GM23338 (cell line): ENCODE results near the gene KAZN. TPM values are rescaled to one million over a fixed set of nuclear protein-coding genes. Genes with fewer than 3 reads are reported as not detected.

ENCODE experiments used
- ATAC-seq: fragments of 200-7000 bp; cut with Tn5 transposase; 3 replicates; pipeline ENCODE4 v1.9.1; 2020
- DNase-seq: peaks from one replicate; pipeline ENCODE4 v3.0.0-alpha.2; 2015; ENCODE audit warnings: low spot score
- H2AFZ ChIP-seq: fragments of 200-600 bp; sonication (generic); 2 replicates; pipeline ENCODE4 v1.8.0; 2016; ENCODE audit warnings: antibody characterized with exemption, mild to moderate bottlenecking, moderate library complexity
- H3F3A ChIP-seq: fragments of 200-600 bp; sonication (generic); replicated peaks from 2 replicates; pipeline ENCODE4 v1.8.0; 2017; ENCODE audit warnings: antibody characterized with exemption, mixed run types, low read depth
- H3K27ac ChIP-seq: fragments of 200-600 bp; sonication (generic); 2 replicates; pipeline ENCODE4 v1.6.1; 2016; ENCODE audit warnings: low read depth
- H3K27me3 ChIP-seq: fragments of 200-600 bp; sonication (generic); 2 replicates; pipeline ENCODE4 v1.8.0; 2016; ENCODE audit warnings: mild to moderate bottlenecking, mixed run types, moderate library complexity; ENCODE audit not compliant: insufficient read depth
- H3K36me3 ChIP-seq: fragments of 200-600 bp; sonication (generic); 2 replicates; pipeline ENCODE4 v1.8.0; 2016; ENCODE audit warnings: mild to moderate bottlenecking; ENCODE audit not compliant: insufficient read depth
- H3K4me1 ChIP-seq: fragments of 200-600 bp; sonication (generic); 2 replicates; pipeline ENCODE4 v1.8.0; 2016; ENCODE audit warnings: mild to moderate bottlenecking, moderate library complexity; ENCODE audit not compliant: insufficient read depth
- H3K4me2 ChIP-seq: fragments of 200-600 bp; sonication (generic); 2 replicates; pipeline ENCODE4 v1.7.1; 2017; ENCODE audit warnings: mixed run types
- H3K4me3 ChIP-seq: fragments of 200-600 bp; sonication (generic); 2 replicates; pipeline ENCODE4 v1.6.1; 2016; ENCODE audit warnings: mixed run types
- H3K79me2 ChIP-seq: fragments of 200-600 bp; sonication (generic); replicated peaks from 2 replicates; pipeline ENCODE4 v1.8.0; 2017; ENCODE audit warnings: mild to moderate bottlenecking; ENCODE audit not compliant: insufficient read depth
- H3K9me2 ChIP-seq: fragments of 200-600 bp; sonication (generic); 2 replicates; pipeline ENCODE4 v1.8.0; 2017; ENCODE audit not compliant: insufficient read depth
- H4K20me1 ChIP-seq: fragments of 200-600 bp; sonication (generic); replicated peaks from 2 replicates; pipeline ENCODE4 v1.8.0; 2017; ENCODE audit warnings: mild to moderate bottlenecking; ENCODE audit not compliant: insufficient read depth
- H3K27ac Mint-ChIP-seq: 2 replicates; pipeline ENCODE4 v1.8.0; 2020; ENCODE audit warnings: inconsistent platforms, mild to moderate bottlenecking, moderate library complexity, mixed read lengths
- H3K27me3 Mint-ChIP-seq: 3 replicates; pipeline ENCODE4 v1.8.0; 2022; ENCODE audit warnings: low read depth, mild to moderate bottlenecking, moderate library complexity, mixed read lengths, inconsistent platforms; ENCODE audit not compliant: insufficient read depth, poor library complexity
- H3K36me3 Mint-ChIP-seq: 3 replicates; pipeline ENCODE4 v1.8.0; 2021; ENCODE audit warnings: low read depth, mild to moderate bottlenecking, inconsistent platforms, moderate library complexity, mixed read lengths
- H3K4me1 Mint-ChIP-seq: 3 replicates; pipeline ENCODE4 v1.8.0; 2020; ENCODE audit warnings: mild to moderate bottlenecking, inconsistent platforms, mixed read lengths
- H3K4me3 Mint-ChIP-seq: 3 replicates; pipeline ENCODE4 v1.8.0; 2021; ENCODE audit warnings: moderate library complexity, mild to moderate bottlenecking, inconsistent platforms, mixed read lengths
- H3K9me3 Mint-ChIP-seq: 3 replicates; pipeline ENCODE4 v1.8.0; 2020; ENCODE audit warnings: moderate library complexity, mild to moderate bottlenecking, inconsistent platforms, mixed read lengths
- NANOG ChIP-seq: IDR thresholded peaks from 2 replicates; pipeline ENCODE4 v1.6.1; 2016; ENCODE audit warnings: antibody characterized with exemption, borderline replicate concordance
- POLR2AphosphoS5 ChIP-seq: IDR thresholded peaks from 2 replicates; pipeline ENCODE4 v1.6.1; 2016; ENCODE audit warnings: antibody characterized with exemption, low read depth
- ZNF114 ChIP-seq: fragments of 250-450 bp; sonication (Bioruptor Pico); IDR thresholded peaks from 2 replicates; pipeline ENCODE4 v1.5.0; 2020; ENCODE audit warnings: mild to moderate bottlenecking, moderate library complexity
- polyA plus RNA-seq: library from polyadenylated mRNA; unstranded; fragments of >200 nt; fragmentation: Nextera tagmentation; extraction: Ambion mirVana; gene quantifications from 2 replicates; pipeline ENCODE4 v1.2.1, GENCODE V29; 2016
- total RNA-seq: library from RNA; depleted of rRNA; stranded (reverse); fragments of >200 nt; shearing (Covaris generic); gene quantifications from 2 replicates; pipeline ENCODE4 v1.2.3, GENCODE V29; 2014
- TF ChIP-seq, protein P1 (sequence below): fragments of 250-450 bp; sonication (Bioruptor Pico); IDR thresholded peaks from 2 replicates; pipeline ENCODE4 v1.5.0; 2020; ENCODE audit warnings: mild to moderate bottlenecking, moderate library complexity
- TF ChIP-seq, protein P2 (sequence below): IDR thresholded peaks from one replicate; pipeline ENCODE4 v1.6.1; 2018; ENCODE audit warnings: antibody characterized with exemption; ENCODE audit not compliant: unreplicated experiment

The KAZN gene
- total and polyA plus RNA-seq, 2 experiments from 2014 or later: 9.9 to 15.0 TPM

DNA sequence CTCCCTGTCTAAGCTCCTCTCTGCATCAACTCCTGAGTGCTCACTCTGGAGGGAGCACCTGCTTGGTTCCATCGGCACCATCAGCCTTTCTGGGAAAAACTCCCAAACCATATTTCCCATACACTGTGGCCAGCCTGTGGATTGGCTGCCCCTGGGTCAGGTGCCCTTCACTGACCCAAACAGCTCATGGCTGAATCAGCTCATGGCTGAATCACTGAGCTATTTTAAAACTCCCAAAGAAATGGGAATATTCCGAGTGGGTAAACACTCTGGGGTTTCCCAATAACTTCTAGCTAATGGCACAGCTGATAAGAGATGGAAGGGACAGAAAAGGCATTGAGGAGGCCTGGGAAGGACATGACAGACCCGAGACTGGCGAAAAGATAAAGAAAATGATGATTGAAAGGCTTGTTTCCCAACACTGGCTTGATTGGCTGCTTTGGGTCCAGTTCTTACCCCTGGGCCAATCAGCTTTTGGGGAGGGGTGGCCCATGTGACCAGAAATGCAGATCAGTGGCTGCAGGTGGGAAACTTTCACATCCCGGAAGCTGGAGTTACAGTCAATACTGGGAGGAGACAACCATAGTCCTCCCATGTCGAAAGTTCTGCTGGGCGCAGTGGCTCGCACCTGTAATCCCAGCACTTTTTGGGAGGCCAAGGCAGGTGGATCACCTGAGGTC lies 37.3 kb upstream of the KAZN start (continued):
- TF ChIP-seq, protein P1, sequence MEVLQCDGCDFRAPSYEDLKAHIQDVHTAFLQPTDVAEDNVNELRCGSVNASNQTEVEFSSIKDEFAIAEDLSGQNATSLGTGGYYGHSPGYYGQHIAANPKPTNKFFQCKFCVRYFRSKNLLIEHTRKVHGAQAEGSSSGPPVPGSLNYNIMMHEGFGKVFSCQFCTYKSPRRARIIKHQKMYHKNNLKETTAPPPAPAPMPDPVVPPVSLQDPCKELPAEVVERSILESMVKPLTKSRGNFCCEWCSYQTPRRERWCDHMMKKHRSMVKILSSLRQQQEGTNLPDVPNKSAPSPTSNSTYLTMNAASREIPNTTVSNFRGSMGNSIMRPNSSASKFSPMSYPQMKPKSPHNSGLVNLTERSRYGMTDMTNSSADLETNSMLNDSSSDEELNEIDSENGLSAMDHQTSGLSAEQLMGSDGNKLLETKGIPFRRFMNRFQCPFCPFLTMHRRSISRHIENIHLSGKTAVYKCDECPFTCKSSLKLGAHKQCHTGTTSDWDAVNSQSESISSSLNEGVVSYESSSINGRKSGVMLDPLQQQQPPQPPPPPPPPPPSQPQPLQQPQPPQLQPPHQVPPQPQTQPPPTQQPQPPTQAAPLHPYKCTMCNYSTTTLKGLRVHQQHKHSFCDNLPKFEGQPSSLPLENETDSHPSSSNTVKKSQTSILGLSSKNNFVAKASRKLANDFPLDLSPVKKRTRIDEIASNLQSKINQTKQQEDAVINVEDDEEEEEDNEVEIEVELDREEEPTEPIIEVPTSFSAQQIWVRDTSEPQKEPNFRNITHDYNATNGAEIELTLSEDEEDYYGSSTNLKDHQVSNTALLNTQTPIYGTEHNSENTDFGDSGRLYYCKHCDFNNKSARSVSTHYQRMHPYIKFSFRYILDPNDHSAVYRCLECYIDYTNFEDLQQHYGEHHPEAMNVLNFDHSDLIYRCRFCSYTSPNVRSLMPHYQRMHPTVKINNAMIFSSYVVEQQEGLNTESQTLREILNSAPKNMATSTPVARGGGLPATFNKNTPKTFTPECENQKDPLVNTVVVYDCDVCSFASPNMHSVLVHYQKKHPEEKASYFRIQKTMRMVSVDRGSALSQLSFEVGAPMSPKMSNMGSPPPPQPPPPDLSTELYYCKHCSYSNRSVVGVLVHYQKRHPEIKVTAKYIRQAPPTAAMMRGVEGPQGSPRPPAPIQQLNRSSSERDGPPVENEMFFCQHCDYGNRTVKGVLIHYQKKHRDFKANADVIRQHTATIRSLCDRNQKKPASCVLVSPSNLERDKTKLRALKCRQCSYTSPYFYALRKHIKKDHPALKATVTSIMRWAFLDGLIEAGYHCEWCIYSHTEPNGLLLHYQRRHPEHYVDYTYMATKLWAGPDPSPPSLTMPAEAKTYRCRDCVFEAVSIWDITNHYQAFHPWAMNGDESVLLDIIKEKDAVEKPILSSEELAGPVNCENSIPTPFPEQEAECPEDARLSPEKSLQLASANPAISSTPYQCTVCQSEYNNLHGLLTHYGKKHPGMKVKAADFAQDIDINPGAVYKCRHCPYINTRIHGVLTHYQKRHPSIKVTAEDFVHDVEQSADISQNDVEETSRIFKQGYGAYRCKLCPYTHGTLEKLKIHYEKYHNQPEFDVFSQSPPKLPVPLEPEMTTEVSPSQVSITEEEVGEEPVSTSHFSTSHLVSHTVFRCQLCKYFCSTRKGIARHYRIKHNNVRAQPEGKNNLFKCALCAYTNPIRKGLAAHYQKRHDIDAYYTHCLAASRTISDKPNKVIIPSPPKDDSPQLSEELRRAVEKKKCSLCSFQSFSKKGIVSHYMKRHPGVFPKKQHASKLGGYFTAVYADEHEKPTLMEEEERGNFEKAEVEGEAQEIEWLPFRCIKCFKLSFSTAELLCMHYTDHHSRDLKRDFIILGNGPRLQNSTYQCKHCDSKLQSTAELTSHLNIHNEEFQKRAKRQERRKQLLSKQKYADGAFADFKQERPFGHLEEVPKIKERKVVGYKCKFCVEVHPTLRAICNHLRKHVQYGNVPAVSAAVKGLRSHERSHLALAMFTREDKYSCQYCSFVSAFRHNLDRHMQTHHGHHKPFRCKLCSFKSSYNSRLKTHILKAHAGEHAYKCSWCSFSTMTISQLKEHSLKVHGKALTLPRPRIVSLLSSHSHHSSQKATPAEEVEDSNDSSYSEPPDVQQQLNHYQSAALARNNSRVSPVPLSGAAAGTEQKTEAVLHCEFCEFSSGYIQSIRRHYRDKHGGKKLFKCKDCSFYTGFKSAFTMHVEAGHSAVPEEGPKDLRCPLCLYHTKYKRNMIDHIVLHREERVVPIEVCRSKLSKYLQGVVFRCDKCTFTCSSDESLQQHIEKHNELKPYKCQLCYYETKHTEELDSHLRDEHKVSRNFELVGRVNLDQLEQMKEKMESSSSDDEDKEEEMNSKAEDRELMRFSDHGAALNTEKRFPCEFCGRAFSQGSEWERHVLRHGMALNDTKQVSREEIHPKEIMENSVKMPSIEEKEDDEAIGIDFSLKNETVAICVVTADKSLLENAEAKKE (CRISPR knock-in tag): no peak

DNA sequence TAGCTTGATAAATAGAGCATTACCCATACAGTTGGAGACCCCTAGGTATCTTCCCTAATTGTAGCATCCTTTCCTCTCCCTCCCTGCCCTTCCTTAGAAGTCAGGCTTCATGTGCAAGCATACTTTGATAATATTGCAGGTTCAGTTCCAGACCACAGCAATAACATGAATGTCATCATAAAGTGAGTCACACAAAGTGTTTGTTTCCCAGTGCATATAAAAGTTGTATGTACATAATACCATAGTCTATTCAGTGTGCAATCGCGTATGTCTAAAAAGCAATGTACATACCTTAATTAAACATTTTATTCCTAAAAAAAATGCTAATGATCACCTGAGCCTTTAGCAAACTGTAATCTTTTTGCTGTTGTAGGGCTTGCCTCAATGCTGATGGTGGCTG lies 33.4 kb upstream of the KAZN start:
- Histone ChIP-seq H3K4me3 (no peak overlapping the region), H3K9me2 (no peaks in the 10 kb centered on the region), H4K20me1 (no peaks in the 10 kb centered on the region), H3F3A (no peaks in the 10 kb centered on the region), H3K4me1 (no peaks in the 10 kb centered on the region), H3K79me2 (no peaks in the 10 kb centered on the region), H3K4me2 (no peak overlapping the region), H3K27me3 (no peaks in the 10 kb centered on the region), H3K27ac (no peak overlapping the region), H2AFZ (no peak overlapping the region), H3K36me3 (no peaks in the 10 kb centered on the region)
- no peak overlapping the region for H3K4me3 Mint-ChIP-seq
- no peak for TF ChIP-seq ZNF114 (CRISPR knock-in tag)
- TF ChIP-seq POLR2AphosphoS5: no peak
- TF ChIP-seq, protein P1 (CRISPR knock-in tag): no peak
- no peak for TF ChIP-seq NANOG
- TF ChIP-seq, protein P2, sequence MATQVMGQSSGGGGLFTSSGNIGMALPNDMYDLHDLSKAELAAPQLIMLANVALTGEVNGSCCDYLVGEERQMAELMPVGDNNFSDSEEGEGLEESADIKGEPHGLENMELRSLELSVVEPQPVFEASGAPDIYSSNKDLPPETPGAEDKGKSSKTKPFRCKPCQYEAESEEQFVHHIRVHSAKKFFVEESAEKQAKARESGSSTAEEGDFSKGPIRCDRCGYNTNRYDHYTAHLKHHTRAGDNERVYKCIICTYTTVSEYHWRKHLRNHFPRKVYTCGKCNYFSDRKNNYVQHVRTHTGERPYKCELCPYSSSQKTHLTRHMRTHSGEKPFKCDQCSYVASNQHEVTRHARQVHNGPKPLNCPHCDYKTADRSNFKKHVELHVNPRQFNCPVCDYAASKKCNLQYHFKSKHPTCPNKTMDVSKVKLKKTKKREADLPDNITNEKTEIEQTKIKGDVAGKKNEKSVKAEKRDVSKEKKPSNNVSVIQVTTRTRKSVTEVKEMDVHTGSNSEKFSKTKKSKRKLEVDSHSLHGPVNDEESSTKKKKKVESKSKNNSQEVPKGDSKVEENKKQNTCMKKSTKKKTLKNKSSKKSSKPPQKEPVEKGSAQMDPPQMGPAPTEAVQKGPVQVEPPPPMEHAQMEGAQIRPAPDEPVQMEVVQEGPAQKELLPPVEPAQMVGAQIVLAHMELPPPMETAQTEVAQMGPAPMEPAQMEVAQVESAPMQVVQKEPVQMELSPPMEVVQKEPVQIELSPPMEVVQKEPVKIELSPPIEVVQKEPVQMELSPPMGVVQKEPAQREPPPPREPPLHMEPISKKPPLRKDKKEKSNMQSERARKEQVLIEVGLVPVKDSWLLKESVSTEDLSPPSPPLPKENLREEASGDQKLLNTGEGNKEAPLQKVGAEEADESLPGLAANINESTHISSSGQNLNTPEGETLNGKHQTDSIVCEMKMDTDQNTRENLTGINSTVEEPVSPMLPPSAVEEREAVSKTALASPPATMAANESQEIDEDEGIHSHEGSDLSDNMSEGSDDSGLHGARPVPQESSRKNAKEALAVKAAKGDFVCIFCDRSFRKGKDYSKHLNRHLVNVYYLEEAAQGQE: no peak
- no peak for ATAC-seq
- H3K27ac Mint-ChIP-seq: no peak overlapping the region
- H3K4me1 Mint-ChIP-seq: no peaks in the 10 kb centered on the region
- DNase-seq: no peak
- H3K27me3 Mint-ChIP-seq: peaks cover 7% of the 10 kb centered on the region
- peaks cover 4% of the 10 kb centered on the region; the same call in 1 of the 3 replicates for H3K36me3 Mint-ChIP-seq
- peaks cover 15% of the 10 kb centered on the region for H3K9me3 Mint-ChIP-seq
